ENCODE data around the gene NMUR1. TPM values are rescaled to one million over a fixed set of nuclear protein-coding genes. Genes with fewer than 3 reads are reported as not detected.

NMUR1 gene
- total and polyA plus RNA-seq, 9 donors = 0.16 to 0.62 (median 0.23) TPM

Other genes with a start within 250 kb of the NMUR1 start
- gene B3GNT7, start 134.7 kb downstream of the NMUR1 start, total RNA-seq = 0.62 TPM
- 1 to 10 TPM in 1 of 8 donors, under 1 TPM in 7; 0.44 to 2.1 (median 0.65) TPM for gene B3GNT7, start 134.7 kb downstream of the NMUR1 start, polyA plus RNA-seq (ENCODE audit: insufficient read depth in 1 of 8, insufficient read length in 8 of 8, low replicate concordance in 1 of 8)
- 113 TPM for gene NCL, start 66.0 kb downstream of the NMUR1 start, total RNA-seq
- 100 to 1,000 TPM; 578 to 862 (median 707) TPM for gene NCL, start 66.0 kb downstream of the NMUR1 start, polyA plus RNA-seq (ENCODE audit: insufficient read depth in 1 of 8, insufficient read length in 8 of 8, low replicate concordance in 1 of 8)
- not detected for gene TEX44, start 62.4 kb upstream of the NMUR1 start, total RNA-seq
- not detected for gene TEX44, start 62.4 kb upstream of the NMUR1 start, polyA plus RNA-seq (ENCODE audit: insufficient read depth in 1 of 8, insufficient read length in 8 of 8, low replicate concordance in 1 of 8)
- gene PTMA, start 178.1 kb upstream of the NMUR1 start, total RNA-seq = 657 TPM
- gene PTMA, start 178.1 kb upstream of the NMUR1 start, polyA plus RNA-seq (ENCODE audit: insufficient read depth in 1 of 8, insufficient read length in 8 of 8, low replicate concordance in 1 of 8) = 100 to 1,000 TPM; 598 to 939 (median 730) TPM

All from muscle of leg (tissue), 9 donors.